H1 (cell line): Measurements from ENCODE around the gene PKIB. TPM values are rescaled to one million over a fixed set of nuclear protein-coding genes. Genes with fewer than 3 reads are reported as not detected.

ENCODE experiments used
- CTCF ChIA-PET: fragments of 300-600 bp; sonication (Branson Sonifier 250); formaldehyde crosslinking; loops from one replicate; lab custom pipeline; 2021; ENCODE audit not compliant: partially characterized antibody; lab: Charles Lee
- POLR2A ChIA-PET: fragments of 300-600 bp; sonication (Branson Sonifier 250); formaldehyde crosslinking; loops from one replicate; lab custom pipeline; 2021; ENCODE audit warnings: inconsistent platforms; ENCODE audit not compliant: partially characterized antibody; lab: Charles Lee
- DNase-seq, 2 experiments: peaks; one replicate each; pipeline versions ENCODE4 v3.0.0 to v3.0.0-alpha.2; 2010 to 2022; ENCODE audit warnings: low spot score in 2 of 2, low read depth in 1 of 2, mixed read lengths in 1 of 2
- FAIRE-seq: peaks from 2 replicates; lab custom pipeline; 2011; peaks lifted over from hg19 to GRCh38; lab: Jason Lieb, UNC
- H2AFZ ChIP-seq: 2 replicates; pipeline ENCODE4 v1.8.1; 2012; ENCODE audit warnings: low read length, inconsistent platforms
- H2AK5ac ChIP-seq: 2 replicates; pipeline ENCODE4 v1.6.1; 2013; ENCODE audit warnings: low read depth, low read length
- H2BK120ac ChIP-seq: replicated peaks from 2 replicates; pipeline ENCODE3; 2013; ENCODE audit warnings: low read depth, low read length, inconsistent platforms
- H2BK12ac ChIP-seq: 2 replicates; pipeline ENCODE4 v1.6.1; 2013; ENCODE audit warnings: low read depth, low read length
- H2BK15ac ChIP-seq: 2 replicates; pipeline ENCODE4 v1.6.1; 2013; ENCODE audit warnings: low read length
- H2BK20ac ChIP-seq: 2 replicates; pipeline ENCODE4 v1.6.1; 2013; ENCODE audit warnings: low read length
- H2BK5ac ChIP-seq: 2 replicates; pipeline ENCODE4 v1.6.1; 2013; ENCODE audit warnings: low read depth, low read length
- H3K14ac ChIP-seq: 2 replicates; pipeline ENCODE4 v1.6.1; 2013; ENCODE audit warnings: inconsistent platforms; ENCODE audit not compliant: insufficient read length
- H3K18ac ChIP-seq: 2 replicates; pipeline ENCODE4 v1.6.1; 2013; ENCODE audit warnings: low read length; ENCODE audit errors: extremely low read depth
- H3K23ac ChIP-seq: 2 replicates; pipeline ENCODE4 v1.6.1; 2013; ENCODE audit warnings: inconsistent platforms; ENCODE audit not compliant: insufficient read length
- H3K23me2 ChIP-seq: 2 replicates; pipeline ENCODE4 v1.6.1; 2013; ENCODE audit warnings: low read depth, low read length
- H3K27ac ChIP-seq: 2 replicates; pipeline ENCODE4 v1.6.1; 2011; ENCODE audit warnings: low read depth, low read length, inconsistent platforms
- H3K27me3 ChIP-seq, 4 experiments: replicated peaks in 1 of 4; 1 replicate in 1 of 4; 2 replicates in 3 of 4; pipeline versions ENCODE4 v1.6.1 to v1.8.1; 2011 to 2013; ENCODE audit warnings: low read length in 3 of 4, mild to moderate bottlenecking in 3 of 4, inconsistent platforms in 2 of 4, mixed read lengths in 2 of 4, moderate library complexity in 1 of 4; ENCODE audit not compliant: control insufficient read depth in 3 of 4, insufficient read depth in 3 of 4; ENCODE audit errors: extremely low read depth in 1 of 4
- H3K36me3 ChIP-seq, 4 experiments: 2 replicates each; pipeline versions ENCODE4 v1.6.1 to v1.8.1; 2011 to 2013; ENCODE audit warnings: mild to moderate bottlenecking in 4 of 4, low read length in 3 of 4, moderate library complexity in 2 of 4, control low read depth in 1 of 4, inconsistent platforms in 1 of 4; ENCODE audit not compliant: insufficient read depth in 4 of 4, control insufficient read depth in 2 of 4
- H3K4ac ChIP-seq: replicated peaks from 2 replicates; pipeline ENCODE3; 2013; ENCODE audit warnings: low read length, low read depth, mixed read lengths, inconsistent platforms; ENCODE audit not compliant: insufficient read length
- H3K4me1 ChIP-seq, 4 experiments: replicated peaks in 1 of 4; 1 replicate in 1 of 4; 2 replicates in 3 of 4; pipeline versions ENCODE4 v1.6.1 to v1.8.1; 2011 to 2013; ENCODE audit warnings: low read length in 3 of 4, inconsistent platforms in 2 of 4, mixed read lengths in 1 of 4; ENCODE audit not compliant: insufficient read depth in 4 of 4, control insufficient read depth in 3 of 4
- H3K4me2 ChIP-seq, 2 experiments: 2 replicates each; pipeline versions ENCODE4 v1.6.1 to v1.8.1; 2011 to 2013; ENCODE audit warnings: low read depth in 2 of 2, low read length in 2 of 2, control low read depth in 1 of 2, inconsistent platforms in 1 of 2, mild to moderate bottlenecking in 1 of 2; ENCODE audit not compliant: insufficient read depth in 1 of 2
- H3K4me3 ChIP-seq, 4 experiments: fragments of 200-600, 300-600 bp in 1 of 4; sonication (generic), shearing (Covaris generic), sonication (Bioruptor Twin) in 1 of 4; 2 replicates each; pipeline versions ENCODE4 v1.5.1 to v1.8.1; 2011 to 2016; ENCODE audit warnings: low read length in 4 of 4, low read depth in 3 of 4, control low read depth in 2 of 4, inconsistent platforms in 2 of 4, mild to moderate bottlenecking in 2 of 4, mixed read lengths in 1 of 4, moderate library complexity in 1 of 4; ENCODE audit not compliant: insufficient read depth in 2 of 4; ENCODE audit errors: extremely low read depth in 1 of 4
- H3K56ac ChIP-seq: replicated peaks from 2 replicates; pipeline ENCODE3; 2013; ENCODE audit warnings: low read depth, mild to moderate bottlenecking, mixed read lengths, low read length, inconsistent platforms; ENCODE audit not compliant: insufficient read length
- H3K79me1 ChIP-seq: 2 replicates; pipeline ENCODE4 v1.6.1; 2013; ENCODE audit warnings: low read depth, low read length, control low read depth
- H3K79me2 ChIP-seq, 2 experiments: 2 replicates each; pipeline versions ENCODE4 v1.6.1 to v1.8.1; 2012 to 2013; ENCODE audit warnings: low read length in 2 of 2, mild to moderate bottlenecking in 2 of 2, inconsistent platforms in 1 of 2; ENCODE audit not compliant: insufficient read depth in 2 of 2, control insufficient read depth in 1 of 2
- H3K9ac ChIP-seq, 4 experiments: replicated peaks in 1 of 4; 1 replicate in 1 of 4; 2 replicates in 3 of 4; pipeline versions ENCODE4 v1.6.1 to v1.8.1; 2011 to 2013; ENCODE audit warnings: low read depth in 3 of 4, low read length in 3 of 4, control low read depth in 2 of 4, mild to moderate bottlenecking in 2 of 4, moderate library complexity in 2 of 4, inconsistent platforms in 1 of 4; ENCODE audit errors: extremely low read depth in 1 of 4
- H3K9me3 ChIP-seq, 2 experiments: 2 replicates each; pipeline versions ENCODE4 v1.6.1 to v1.8.1; 2012 to 2013; ENCODE audit warnings: mild to moderate bottlenecking in 2 of 2, moderate library complexity in 2 of 2, control low read depth in 1 of 2, inconsistent platforms in 1 of 2, low read depth in 1 of 2, low read length in 1 of 2, mixed read lengths in 1 of 2; ENCODE audit not compliant: insufficient read depth in 2 of 2
- H4K20me1 ChIP-seq, 2 experiments: replicated peaks in 1 of 2; 2 replicates each; pipeline versions ENCODE3 to v1.8.1; 2011 to 2013; ENCODE audit warnings: inconsistent platforms in 2 of 2, low read length in 2 of 2, mild to moderate bottlenecking in 1 of 2; ENCODE audit not compliant: insufficient read depth in 2 of 2, control insufficient read depth in 1 of 2
- H4K5ac ChIP-seq: 2 replicates; pipeline ENCODE4 v1.6.1; 2013; ENCODE audit warnings: low read length, low read depth, mixed read lengths, inconsistent platforms; ENCODE audit not compliant: insufficient read length
- H4K8ac ChIP-seq: 2 replicates; pipeline ENCODE4 v1.8.0; 2013; ENCODE audit warnings: mild to moderate bottlenecking, moderate library complexity, low read length, inconsistent platforms; ENCODE audit not compliant: insufficient read depth; ENCODE audit errors: extremely low read depth
- H4K91ac ChIP-seq: replicated peaks from 2 replicates; pipeline ENCODE3; 2013; ENCODE audit warnings: low read length, mixed read lengths, inconsistent platforms; ENCODE audit not compliant: insufficient read length
- CBX5 ChIP-seq: fragments of 300-800, 300-1000 bp; sonication (generic); IDR thresholded peaks from 2 replicates; pipeline ENCODE4 v1.7.1; 2016; ENCODE audit warnings: antibody characterized with exemption, low read length, low read depth
- CBX8 ChIP-seq: fragments of 300-800, 300-1000 bp; sonication (generic); IDR thresholded peaks from 2 replicates; pipeline ENCODE4 v1.7.1; 2016; ENCODE audit warnings: low read depth, low read length, borderline replicate concordance
- CHD1 ChIP-seq: IDR thresholded peaks from 2 replicates; pipeline ENCODE4 v1.6.1; 2012; ENCODE audit warnings: low read depth, low read length, improper control_type of control experiment
- CREB1 ChIP-seq: IDR thresholded peaks from 2 replicates; pipeline ENCODE4 v1.6.1; 2012; ENCODE audit warnings: inconsistent platforms
- EP300 ChIP-seq, 2 experiments: IDR thresholded peaks; 1 replicate in 1 of 2; 2 replicates in 1 of 2; pipeline ENCODE4 v1.6.1; 2011 to 2012; ENCODE audit warnings: low read depth in 2 of 2, low read length in 2 of 2, mild to moderate bottlenecking in 2 of 2, borderline replicate concordance in 1 of 2, inconsistent platforms in 1 of 2, moderate library complexity in 1 of 2
- EZH2 ChIP-seq: fragments of 200-600 bp; sonication (generic); IDR thresholded peaks from 2 replicates; pipeline ENCODE4 v1.7.1; 2012; ENCODE audit warnings: low read depth, mild to moderate bottlenecking, moderate library complexity, low read length, inconsistent platforms; ENCODE audit not compliant: severe bottlenecking
- JUND ChIP-seq: IDR thresholded peaks from 2 replicates; pipeline ENCODE4 v1.6.1; 2011; ENCODE audit warnings: mild to moderate bottlenecking, improper control_type of control experiment, low read length
- NANOG ChIP-seq: IDR thresholded peaks from 2 replicates; pipeline ENCODE4 v1.6.1; 2011; ENCODE audit warnings: low read length, low read depth, mild to moderate bottlenecking, inconsistent platforms; ENCODE audit not compliant: insufficient read depth, poor library complexity, severe bottlenecking
- NRF1 ChIP-seq: IDR thresholded peaks from 2 replicates; pipeline ENCODE4 v1.6.1; 2011; ENCODE audit warnings: mild to moderate bottlenecking, low read depth, low read length, improper control_type of control experiment
- PHF8 ChIP-seq: fragments of 200-600 bp; sonication (generic); conservative IDR thresholded peaks from 2 replicates; pipeline ENCODE4 v1.7.1; 2012; ENCODE audit warnings: low read depth, mild to moderate bottlenecking, inconsistent platforms, low read length, moderate library complexity
- POLR2AphosphoS5 ChIP-seq: IDR thresholded peaks from 2 replicates; pipeline ENCODE4 v1.6.1; 2011; ENCODE audit warnings: low read depth, low read length
- RXRA ChIP-seq: IDR thresholded peaks from 2 replicates; pipeline ENCODE4 v1.6.1; 2011; ENCODE audit warnings: low read depth, mild to moderate bottlenecking, low read length, moderate library complexity; ENCODE audit not compliant: insufficient read depth
- SUZ12 ChIP-seq: fragments of 200-600 bp; sonication (generic); IDR thresholded peaks from 2 replicates; pipeline ENCODE4 v1.6.1; 2012; ENCODE audit warnings: mild to moderate bottlenecking, inconsistent platforms, low read length, moderate library complexity, mixed read lengths
- TAF7 ChIP-seq: optimal IDR thresholded peaks from 2 replicates; pipeline ENCODE3; 2011; ENCODE audit warnings: low read depth, mild to moderate bottlenecking, inconsistent platforms, low read length, moderate library complexity, borderline replicate concordance
- TBP ChIP-seq: IDR thresholded peaks from 2 replicates; pipeline ENCODE4 v1.6.1; 2011; ENCODE audit warnings: low read depth, low read length, improper control_type of control experiment
- TCF12 ChIP-seq: IDR thresholded peaks from 2 replicates; pipeline ENCODE4 v1.6.1; 2011; ENCODE audit warnings: low read depth, mild to moderate bottlenecking, low read length
- WGBS, 2 experiments: shearing (Covaris generic) in 1 of 2; methylation state at CpG; one replicate each; pipeline versions ENCODE4 v1.1.6 to v1.1.7; 2013 to 2015; ENCODE audit warnings: low lambda C conversion rate in 2 of 2, mixed read lengths in 2 of 2, inconsistent platforms in 1 of 2, low coverage in 1 of 2, missing lambda C conversion rate in 1 of 2; ENCODE audit not compliant: insufficient replicate concordance in 2 of 2, insufficient coverage in 1 of 2, insufficient read length in 1 of 2; ENCODE audit errors: extremely low coverage in 1 of 2, missing lambda C conversion rate in 1 of 2; 5-methylcytosine and 5-hydroxymethylcytosine counted together
- polyA plus RNA-seq, 7 experiments: library from polyadenylated mRNA; depleted of rRNA in 3 of 7; stranded (reverse) in 5 of 7; unstranded in 2 of 7; fragments of >200 nt in 5 of 7; fragments of 200-250 nt in 2 of 7; gene quantifications; 1 replicate in 5 of 7; 2 replicates in 1 of 7; 4 replicates in 1 of 7; pipeline versions ENCODE4 v1.2.1 to v1.2.3, GENCODE V29; 2011 to 2013; ENCODE audit warnings: missing spikeins in 2 of 7, mixed read lengths in 2 of 7
- total RNA-seq: library from RNA; stranded (reverse); fragmentation: NEBNext Ultra II Directional; extraction: Animal tissue kit (Norgen Biotek cat#: 25700); gene quantifications from 2 replicates; pipeline ENCODE4 v1.2.1, GENCODE V29; 2021

Gene PKIB
- total and polyA plus RNA-seq, 2 of the 8 experiments (the other 6 are each of a cell fraction or from before 2014, with no cell fraction given): 13.5 to 73.3 TPM

GRCh38 chr6:122645256-122645655 is 35.1 kb downstream of the PKIB start:
- H3K23ac ChIP-seq: no peak overlapping the region
- no peak overlapping the region for H2AK5ac ChIP-seq
- no peak overlapping the region for H2BK12ac ChIP-seq
- DNase-seq: no peak
- H3K4me2 ChIP-seq: no peak overlapping the region
- H3K36me3 ChIP-seq: no peaks in the 10 kb centered on the region; a peak in 1 of 8 replicates
- H2AFZ ChIP-seq: no peak overlapping the region
- no peak overlapping the region for H2BK20ac ChIP-seq
- H4K91ac ChIP-seq: no peak overlapping the region
- H3K79me1 ChIP-seq: no peaks in the 10 kb centered on the region
- no peak overlapping the region for H4K8ac ChIP-seq
- H2BK15ac ChIP-seq: no peak overlapping the region
- H3K18ac ChIP-seq: no peak overlapping the region
- H3K23me2 ChIP-seq: no peaks in the 10 kb centered on the region
- 86% methylated on average over 4 of the region's 4 CpGs; no CpG with 5 or more reads in 1 of the 2 experiments for WGBS, 2 experiments
- no peaks in the 10 kb centered on the region for H3K4me1 ChIP-seq
- no peak overlapping the region for H3K56ac ChIP-seq
- CTCF ChIA-PET: no interaction called here
- H2BK120ac ChIP-seq: no peak overlapping the region
- no peak overlapping the region for H3K4ac ChIP-seq
- POLR2A ChIA-PET: no interaction called here
- no peak overlapping the region for H3K27ac ChIP-seq
- no peak for TF ChIP-seq EZH2
- TF ChIP-seq CREB1: no peak
- no peak for TF ChIP-seq NRF1
- TF ChIP-seq CBX5: no peak
- no peak for TF ChIP-seq CBX8
- TF ChIP-seq TBP: no peak
- no peak for TF ChIP-seq RXRA
- TF ChIP-seq TCF12: no peak
- no peak for TF ChIP-seq TAF7
- TF ChIP-seq CHD1: no peak
- no peak for TF ChIP-seq POLR2AphosphoS5
- TF ChIP-seq NANOG: no peak
- TF ChIP-seq EP300 (IDR thresholded peaks at IDR 0.05; ENCODE audit: borderline replicate concordance in 1 of 2, low read depth in 2 of 2, low read length in 2 of 2): no peak
- no peak for TF ChIP-seq SUZ12
- TF ChIP-seq JUND: no peak
- TF ChIP-seq PHF8: no peak
- no peak overlapping the region for H3K14ac ChIP-seq
- H2BK5ac ChIP-seq: no peak overlapping the region
- no peak for FAIRE-seq
- no peak overlapping the region for H4K5ac ChIP-seq
- no peaks in the 10 kb centered on the region for H3K9me3 ChIP-seq
- H3K79me2 ChIP-seq: no peaks in the 10 kb centered on the region
- no peaks in the 10 kb centered on the region for H3K27me3 ChIP-seq
- no peak overlapping the region for H3K9ac ChIP-seq
- H4K20me1 ChIP-seq: no peaks in the 10 kb centered on the region
- H3K4me3 ChIP-seq: no peak overlapping the region
